ENCODE measurements around the gene HLA-DMB.

GRCh38 chr6:32979720-32980487, 39.1 kb upstream of the HLA-DMB start:
- no peak for TF ChIP-seq CTCF (IDR thresholded peaks at IDR 0.05)
- no peak for TF ChIP-seq POLR2A (IDR thresholded peaks at IDR 0.05)

All from Peyer's patch (tissue), 4 donors.